HG03025 (cell line): ENCODE data around the gene BMP8B.
A peak's percentile ranks its signal among the peaks of the same experiment; 100 is the strongest.
"Not testable (repeated sequence)": the region's sequence is repeated elsewhere in the genome, so short reads cannot be mapped to it uniquely, and the experiment has no call there.

Experiments
- ATAC-seq: cut with Tn5 transposase; IDR thresholded peaks from one replicate; pipeline ENCODE4 v1.9.1; 2021; ENCODE audit warnings: mild to moderate bottlenecking, moderate library complexity; ENCODE audit not compliant: unreplicated experiment, low FRiP score

Gene BMP8B, protein sequence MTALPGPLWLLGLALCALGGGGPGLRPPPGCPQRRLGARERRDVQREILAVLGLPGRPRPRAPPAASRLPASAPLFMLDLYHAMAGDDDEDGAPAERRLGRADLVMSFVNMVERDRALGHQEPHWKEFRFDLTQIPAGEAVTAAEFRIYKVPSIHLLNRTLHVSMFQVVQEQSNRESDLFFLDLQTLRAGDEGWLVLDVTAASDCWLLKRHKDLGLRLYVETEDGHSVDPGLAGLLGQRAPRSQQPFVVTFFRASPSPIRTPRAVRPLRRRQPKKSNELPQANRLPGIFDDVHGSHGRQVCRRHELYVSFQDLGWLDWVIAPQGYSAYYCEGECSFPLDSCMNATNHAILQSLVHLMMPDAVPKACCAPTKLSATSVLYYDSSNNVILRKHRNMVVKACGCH

GRCh38 chr1:39788758-39789570 lies at the start of gene BMP8B:
Gene BMP8B, minus strand, starts transcription at chr1:39788865. Its CDS starts 380 bp downstream, at chr1:39788485.
- peak; percentile 52 for ATAC-seq

DNA sequence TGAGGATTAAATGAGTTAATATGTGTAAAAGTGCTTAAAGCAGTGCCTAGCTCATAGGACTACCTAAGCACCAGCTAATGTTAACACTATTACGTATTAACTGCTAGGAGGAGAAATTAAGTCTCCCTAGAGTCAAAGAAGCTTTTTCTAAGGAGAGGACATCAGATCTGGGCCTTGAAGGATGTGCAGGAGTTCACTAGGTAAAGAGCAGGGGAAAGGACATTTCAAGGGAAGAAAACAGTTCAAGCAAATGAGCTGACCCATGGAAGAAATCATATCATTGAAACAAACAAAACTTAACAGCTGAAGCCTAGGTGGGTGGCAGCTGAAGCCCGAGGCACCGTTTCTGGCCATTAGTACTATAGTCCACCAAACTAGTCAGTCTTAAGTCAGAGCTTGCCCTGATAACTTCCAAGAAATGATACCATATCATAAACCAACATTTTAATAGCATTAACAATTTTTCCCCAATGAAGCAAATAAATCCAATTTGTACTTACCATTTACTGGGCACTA lies 48.0 kb upstream of the BMP8B start:
- ATAC-seq = no peak

- no peak for ATAC-seq
These were observed 47.4 kb upstream of the BMP8B start for GRCh38 chr1:39835935-39836594.

DNA sequence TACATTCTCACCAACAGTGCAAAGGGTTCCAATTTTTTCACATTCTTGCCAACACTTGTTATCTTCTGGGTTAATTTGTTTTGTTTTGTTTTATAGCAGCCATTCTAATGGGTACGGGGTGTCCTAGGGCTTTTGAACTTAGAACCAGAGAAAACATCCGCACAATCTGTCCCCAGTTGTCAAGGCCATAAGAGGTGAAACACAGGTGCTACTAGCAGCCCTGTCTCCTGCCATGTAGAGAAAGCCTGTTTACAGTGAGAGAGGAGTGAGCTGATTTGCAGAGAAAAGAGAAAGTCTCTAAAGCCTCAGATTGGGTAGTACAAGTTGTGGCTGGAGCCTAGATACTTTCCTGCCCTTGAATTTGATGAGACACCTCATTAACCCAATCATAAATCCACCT lies 46.4 kb upstream of the BMP8B start:
- ATAC-seq = no peak

GRCh38 chr1:39833621-39834385 lies 45.1 kb upstream of the BMP8B start:
- ATAC-seq = no peak

DNA sequence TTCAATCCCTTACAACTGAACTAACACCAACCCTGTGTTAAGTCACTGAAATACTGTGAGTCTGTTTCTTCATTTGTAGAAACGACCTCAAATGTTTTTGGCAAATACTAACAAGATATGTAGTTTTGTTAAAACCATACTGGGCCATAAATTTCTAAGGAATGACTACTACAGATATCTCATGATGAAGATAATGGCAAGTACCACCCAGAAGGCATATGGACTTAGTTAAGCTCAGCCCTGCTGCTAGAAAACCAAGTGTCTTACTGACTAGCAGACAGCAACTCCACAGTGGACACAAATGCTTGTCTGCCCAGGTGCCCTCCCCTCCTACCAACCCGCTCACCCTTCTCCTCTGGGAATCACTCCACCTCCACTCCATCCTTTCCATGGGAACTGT lies 44.5 kb upstream of the BMP8B start:
- ATAC-seq = no peak

- ATAC-seq = no peak
These were observed 43.6 kb upstream of the BMP8B start for GRCh38 chr1:39832294-39832693.

- ATAC-seq = no peak
These were observed 41.3 kb upstream of the BMP8B start for GRCh38 chr1:39829791-39830533.

DNA sequence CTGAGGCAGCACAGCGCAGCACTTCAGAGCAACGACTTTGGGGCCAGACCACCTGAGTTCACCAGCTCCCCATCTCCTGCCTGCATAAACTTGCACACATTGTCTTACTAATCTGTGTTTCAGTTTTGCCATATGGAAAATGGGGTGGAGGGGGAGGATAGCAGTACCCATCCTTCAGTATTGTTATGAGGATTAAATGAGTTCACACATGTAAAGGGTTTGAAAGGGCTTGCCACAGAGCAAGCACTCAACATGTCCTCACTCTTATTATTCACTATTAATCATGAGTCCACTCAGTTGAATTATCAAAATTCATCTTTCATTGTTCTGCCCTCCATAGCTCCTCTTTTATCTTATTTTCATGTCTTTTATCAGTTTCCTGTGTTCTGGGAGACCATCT lies 40.1 kb upstream of the BMP8B start:
- ATAC-seq = no peak

DNA sequence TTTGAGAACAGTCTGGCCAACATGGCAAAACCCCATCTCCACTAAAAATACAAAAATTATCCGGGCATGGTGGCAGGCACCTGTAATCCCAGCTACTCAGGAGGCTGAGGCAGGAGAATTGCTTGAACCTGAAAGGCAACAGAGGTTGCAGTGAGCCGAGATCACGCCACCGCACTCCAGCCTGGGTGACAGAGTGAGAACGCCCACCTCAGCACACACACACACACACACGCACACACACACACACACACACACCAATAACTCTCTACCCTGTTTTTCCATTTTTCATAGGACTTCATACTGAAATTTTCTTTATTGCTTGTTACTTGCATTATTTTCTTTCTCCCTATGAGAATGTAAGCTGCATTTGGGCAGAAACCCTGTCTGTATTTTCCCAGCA lies 39.6 kb upstream of the BMP8B start:
- not testable (repeated sequence) for ATAC-seq

GRCh38 chr1:39827201-39827600 lies 38.5 kb upstream of the BMP8B start:
- ATAC-seq = no peak

DNA sequence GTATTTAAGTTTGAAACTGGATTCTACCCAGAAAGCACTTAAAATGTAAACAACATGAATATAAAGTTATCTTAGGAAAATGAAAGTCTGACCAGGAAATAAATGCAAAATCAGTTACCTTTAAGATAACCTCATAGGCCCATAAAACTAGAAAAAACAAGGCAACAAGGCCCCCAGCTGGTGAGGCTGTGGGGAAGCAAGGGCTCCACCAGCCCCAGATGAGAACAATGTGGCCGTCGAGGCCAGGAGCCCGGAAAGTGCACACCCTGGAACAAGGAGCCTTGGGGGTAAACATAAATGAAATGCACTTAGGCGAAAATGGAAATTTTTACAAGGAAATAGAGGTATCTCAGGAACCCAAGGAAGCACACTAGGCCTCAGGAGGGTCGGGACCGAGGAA lies 37.9 kb upstream of the BMP8B start:
- no peak for ATAC-seq

DNA sequence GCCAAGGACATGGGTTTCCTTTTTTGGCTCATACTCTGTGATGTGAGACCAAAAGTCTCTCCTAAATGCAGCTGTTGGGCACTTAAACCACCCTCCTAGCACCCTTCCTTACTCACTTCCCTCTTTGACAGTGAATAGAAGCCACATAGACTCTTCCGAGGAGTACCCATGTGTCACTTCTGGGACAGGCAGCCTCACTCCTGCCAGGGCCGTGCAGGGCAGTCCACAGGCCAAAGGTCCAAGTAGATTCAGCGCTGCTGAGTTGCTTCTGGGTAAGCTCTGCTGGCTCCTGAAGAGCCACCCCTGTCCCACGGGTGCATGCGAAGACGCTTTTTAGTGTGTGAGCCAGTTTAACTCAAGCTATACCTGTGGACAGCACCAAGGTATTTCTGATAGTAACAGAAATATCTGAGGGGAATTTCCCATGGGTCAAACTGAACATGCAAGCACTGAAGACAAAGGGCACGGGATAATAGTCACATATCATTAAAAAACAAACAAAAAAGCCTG lies 36.8 kb upstream of the BMP8B start:
- no peak for ATAC-seq

- not testable (repeated sequence) for ATAC-seq
These were observed 34.8 kb upstream of the BMP8B start for GRCh38 chr1:39823450-39823849.

- no peak for ATAC-seq
These were observed 33.5 kb upstream of the BMP8B start for GRCh38 chr1:39822146-39822545.

DNA sequence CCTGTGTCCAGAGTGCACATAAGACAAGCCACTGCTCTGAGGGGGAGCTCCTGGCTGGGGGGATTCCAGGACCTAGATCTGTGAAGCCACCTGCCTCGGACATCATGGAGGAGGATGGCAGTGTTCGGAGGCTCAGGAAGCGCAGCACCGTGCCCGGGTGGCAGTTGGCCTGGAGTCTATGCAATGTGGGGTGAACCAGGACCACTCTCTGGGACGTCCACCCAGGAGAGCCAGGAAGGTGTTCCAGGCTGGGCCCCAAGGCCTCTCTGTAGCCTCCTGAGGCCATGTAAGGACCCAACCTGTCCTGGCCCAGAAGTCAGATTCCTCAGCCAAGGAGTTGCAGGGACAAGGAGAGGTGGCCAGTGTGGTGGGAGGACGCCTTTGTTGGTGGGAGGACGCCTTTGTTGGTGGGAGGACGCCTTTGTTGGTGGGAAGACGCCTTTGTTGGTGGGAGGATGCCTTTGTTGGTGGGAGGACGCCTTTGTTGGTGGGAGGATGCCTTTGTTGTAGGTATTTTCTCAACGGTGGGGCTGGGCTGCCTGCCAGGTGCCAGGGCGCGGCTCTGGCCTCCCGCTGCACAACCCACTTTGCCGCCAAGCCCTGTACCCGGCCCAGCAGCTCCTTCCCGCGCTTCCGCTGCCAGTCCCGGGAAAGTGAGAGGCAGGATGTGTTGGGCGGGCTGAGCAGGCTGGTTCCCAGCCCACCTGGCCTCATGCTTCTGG lies 30.6 kb upstream of the BMP8B start:
- ATAC-seq = no peak

DNA sequence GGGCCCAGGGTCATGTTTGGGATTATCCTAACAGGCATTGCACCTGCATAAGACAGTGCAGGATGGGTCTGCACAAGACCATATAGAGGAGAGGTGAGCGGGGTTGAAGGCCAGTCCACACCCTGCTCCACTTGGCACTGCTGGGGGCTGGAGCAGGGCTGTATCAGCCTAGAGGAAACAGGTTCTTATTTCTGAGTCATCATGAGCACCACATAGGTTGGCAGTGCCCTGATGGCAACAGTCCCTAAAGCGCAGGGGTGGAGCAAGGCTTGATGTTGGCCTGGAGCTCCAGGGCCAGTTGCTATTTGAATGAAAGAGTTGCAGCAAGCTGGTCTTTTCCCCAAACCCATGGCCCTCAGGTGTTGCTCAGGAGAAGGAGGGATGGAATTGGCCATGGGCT lies 29.8 kb upstream of the BMP8B start:
- no peak for ATAC-seq

DNA sequence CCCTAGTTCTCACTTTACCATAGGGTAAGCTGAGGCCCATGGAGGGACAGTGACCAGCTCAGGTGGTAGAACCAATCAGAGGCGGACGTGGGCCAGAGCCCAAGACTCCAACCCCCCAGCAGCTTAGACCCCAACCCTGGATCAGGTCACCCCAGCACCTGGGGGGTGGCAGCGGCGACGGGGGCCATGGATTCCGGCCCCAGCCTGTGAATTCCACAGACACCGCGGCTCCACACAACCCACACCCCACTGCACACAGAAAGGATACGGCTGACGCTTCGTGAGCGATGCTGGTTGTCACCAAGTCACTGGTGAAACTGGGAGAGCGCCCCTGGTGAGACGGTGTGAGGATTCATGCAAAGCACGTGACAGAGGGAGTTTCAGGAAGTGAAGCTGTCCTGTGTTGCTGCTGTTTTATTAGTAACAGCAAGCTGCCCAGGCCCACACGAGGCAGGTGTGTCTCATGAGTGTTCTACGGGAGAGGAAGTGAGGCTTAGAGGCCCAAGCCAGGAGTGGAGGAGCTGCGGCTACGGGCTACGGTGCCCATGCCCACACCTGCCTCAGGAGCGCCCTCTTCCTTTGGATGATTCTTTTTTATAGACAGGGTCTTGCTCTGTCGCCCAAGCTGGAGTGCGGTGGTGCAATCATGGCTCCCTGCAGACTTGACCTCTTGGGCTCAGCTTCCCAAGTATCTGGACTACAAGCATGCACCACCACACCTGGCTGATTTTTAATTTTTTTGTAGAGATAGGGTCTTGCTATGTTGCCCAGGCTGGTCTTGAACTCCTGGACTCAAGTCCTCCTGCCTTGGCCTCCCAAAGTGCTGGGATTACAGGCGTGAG lies 28.6 kb upstream of the BMP8B start:
- ATAC-seq = peak; percentile 69
